Muscle layer of duodenum (tissue), 2 donors: Measurements from ENCODE around the gene SEMA4D.

Experiments used
- H3K27ac ChIP-seq: one replicate; pipeline ENCODE4 v1.7.0; 2013; ENCODE audit warnings: mild to moderate bottlenecking, low read length
- H3K27me3 ChIP-seq: one replicate; pipeline ENCODE4 v1.7.0; 2013; ENCODE audit warnings: low read depth, mild to moderate bottlenecking, control low read depth, low read length
- H3K36me3 ChIP-seq, 2 donors: one replicate each; pipeline ENCODE4 v1.7.0; 2013; ENCODE audit warnings: low read length in 2 of 2, control low read depth in 1 of 2, mild to moderate bottlenecking in 1 of 2; ENCODE audit not compliant: insufficient read depth in 2 of 2, control insufficient read depth in 1 of 2
- H3K4me1 ChIP-seq, 2 donors: one replicate each; pipeline ENCODE4 v1.7.0; 2013; ENCODE audit warnings: low read length in 2 of 2, mild to moderate bottlenecking in 2 of 2, control low read depth in 1 of 2, moderate library complexity in 1 of 2; ENCODE audit not compliant: insufficient read depth in 2 of 2, control insufficient read depth in 1 of 2
- H3K4me3 ChIP-seq, 2 donors: one replicate each; pipeline ENCODE4 v1.7.0; 2013; ENCODE audit warnings: low read length in 2 of 2, low read depth in 1 of 2, mild to moderate bottlenecking in 1 of 2
- H3K9me3 ChIP-seq, 2 donors: one replicate each; pipeline ENCODE4 v1.7.0; 2013; ENCODE audit warnings: low read length in 2 of 2, control low read depth in 1 of 2, mild to moderate bottlenecking in 1 of 2; ENCODE audit not compliant: control insufficient read depth in 1 of 2
- donor health status: healthy.

Gene SEMA4D

DNA sequence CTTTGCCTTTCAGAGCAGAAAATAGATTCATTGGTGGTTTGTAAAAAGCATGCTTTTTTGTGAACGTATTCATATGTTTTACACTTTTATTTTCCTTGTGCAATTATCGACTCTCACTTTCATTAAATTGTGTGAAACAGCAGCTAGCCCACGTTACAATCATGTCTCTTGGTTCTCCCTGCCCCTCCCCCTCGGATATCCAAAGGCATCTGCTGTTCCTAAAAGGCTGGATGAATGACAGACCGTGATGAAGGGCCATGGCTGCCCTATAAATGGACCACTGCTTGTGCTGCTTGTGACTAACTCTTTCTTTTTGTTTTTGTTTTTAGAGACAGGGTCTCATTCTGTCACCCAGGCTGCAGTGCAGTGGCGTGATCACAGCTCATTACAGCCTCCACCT is 17.0 kb upstream of the SEMA4D start:
- Histone ChIP-seq H3K27me3 (no peaks in the 10 kb centered on the region), H3K4me1 (peaks cover 3 to 9% of the 10 kb centered on the region in 2 donors), H3K36me3 (no peaks in the 10 kb centered on the region), H3K9me3 (no peaks in the 10 kb centered on the region), H3K27ac (no peak overlapping the region), H3K4me3 (no peak overlapping the region)

DNA sequence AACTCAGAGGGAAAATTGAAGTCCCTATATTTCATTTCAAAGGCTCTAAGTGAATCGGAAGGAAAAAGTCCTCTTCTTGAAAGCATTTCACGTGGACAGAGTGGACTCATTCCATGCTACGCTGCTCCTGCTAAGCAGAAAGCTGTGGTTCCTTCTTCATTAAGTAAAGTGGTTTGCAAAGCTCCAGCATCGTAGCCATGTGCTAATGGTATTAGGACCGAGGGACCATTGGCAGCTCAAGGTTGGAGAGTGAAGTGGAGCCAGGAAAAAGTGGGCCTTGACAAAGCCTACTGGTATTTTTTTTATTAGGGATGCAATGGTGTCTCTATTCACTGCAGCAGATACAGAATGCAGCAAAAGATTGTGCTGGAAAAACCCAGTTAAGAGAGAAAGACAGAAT is 16.4 kb upstream of the SEMA4D start:
- Histone ChIP-seq H3K27me3 (no peaks in the 10 kb centered on the region), H3K4me3 (no peak overlapping the region), H3K27ac (no peak overlapping the region), H3K36me3 (no peaks in the 10 kb centered on the region), H3K4me1 (peaks cover 3% of the 10 kb centered on the region in 2 donors), H3K9me3 (no peaks in the 10 kb centered on the region)

DNA sequence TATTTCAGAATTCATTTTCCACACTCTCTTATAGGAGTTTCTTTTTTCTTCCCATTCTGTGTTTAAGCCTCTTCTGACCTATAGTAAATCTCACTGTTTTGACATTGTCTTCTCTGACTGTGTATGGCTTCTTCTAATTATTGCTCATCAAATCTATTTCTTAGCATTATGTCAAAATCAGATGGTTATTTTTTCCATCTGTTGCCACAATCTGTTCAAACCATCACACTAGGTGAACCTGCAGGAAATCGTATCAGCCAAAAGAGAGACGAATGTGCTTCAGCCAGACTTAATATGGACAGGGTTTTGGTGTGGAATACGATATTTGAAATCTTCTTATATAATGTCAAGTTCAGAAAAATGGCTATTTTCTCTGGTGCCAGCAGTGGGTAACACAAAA is 15.9 kb upstream of the SEMA4D start:
- H3K4me3 ChIP-seq, result no peak overlapping the region

DNA sequence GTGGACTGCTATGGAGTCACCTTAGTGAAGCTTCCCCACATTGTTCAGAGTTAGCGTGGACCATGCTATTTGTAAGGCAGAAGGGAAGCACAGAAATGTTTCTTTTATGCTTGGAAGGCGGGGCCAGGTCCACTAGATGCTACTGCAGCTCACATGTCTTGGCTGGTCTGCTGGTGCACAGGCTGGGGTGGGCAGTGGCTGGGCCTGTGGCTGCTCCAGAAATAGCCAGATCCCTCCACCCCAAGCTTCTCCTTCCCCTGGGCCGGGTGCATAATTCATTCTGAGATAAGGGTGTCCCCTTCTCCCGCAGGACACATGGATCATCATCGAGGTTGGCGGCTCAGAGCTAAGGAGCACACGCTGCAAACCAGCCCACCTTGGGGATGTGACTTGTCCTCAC is 14.5 kb upstream of the SEMA4D start:
- Histone ChIP-seq H3K9me3 (no peaks in the 10 kb centered on the region), H3K27ac (no peak overlapping the region), H3K36me3 (no peaks in the 10 kb centered on the region), H3K27me3 (no peaks in the 10 kb centered on the region), H3K4me1 (no peaks in the 10 kb centered on the region), H3K4me3 (no peak overlapping the region)

More for the DNA sequence above, 15.9 kb upstream of the SEMA4D start:
- Histone ChIP-seq H3K27ac (no peak overlapping the region), H3K36me3 (no peaks in the 10 kb centered on the region), H3K27me3 (no peaks in the 10 kb centered on the region), H3K4me1 (peaks cover 0 to 3% of the 10 kb centered on the region in 2 donors), H3K9me3 (no peaks in the 10 kb centered on the region)

DNA sequence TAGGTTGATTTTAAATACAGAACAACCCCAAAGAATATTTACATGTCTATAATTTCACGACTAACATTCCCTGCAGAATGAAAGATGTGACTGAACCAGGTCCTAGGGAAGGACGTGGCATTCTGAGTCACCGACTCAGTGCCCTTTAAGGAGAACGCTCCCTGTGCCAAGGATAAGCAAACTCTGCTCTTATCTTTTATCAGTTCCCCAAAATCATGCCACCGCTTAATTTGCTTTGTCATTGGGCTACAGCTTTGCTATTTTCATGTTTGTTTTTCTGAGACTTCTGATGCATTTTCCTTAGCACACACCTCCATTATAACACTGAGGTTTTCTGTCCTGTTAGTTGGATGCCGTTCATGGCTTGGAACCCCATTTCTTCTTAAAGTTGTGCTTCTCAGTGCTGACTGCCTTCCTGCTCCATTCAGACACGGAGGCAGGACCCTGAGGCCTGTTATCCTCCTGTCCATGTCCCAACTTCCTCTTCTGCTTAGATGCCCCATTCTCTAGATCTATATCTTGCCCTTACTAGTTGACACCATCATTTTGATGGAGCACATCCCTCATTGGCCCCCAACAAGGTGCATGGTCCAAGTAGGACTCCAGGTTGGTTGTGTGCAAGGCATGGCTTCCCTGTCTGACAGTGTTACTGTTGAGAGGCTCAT is 11.2 kb upstream of the SEMA4D start:
- no peaks in the 10 kb centered on the region for H3K4me1 ChIP-seq
- no peak overlapping the region for H3K27ac ChIP-seq
- H3K4me3 ChIP-seq, result no peak overlapping the region
- H3K27me3 ChIP-seq, result no peaks in the 10 kb centered on the region
- no peaks in the 10 kb centered on the region for H3K36me3 ChIP-seq
- H3K9me3 ChIP-seq, result no peaks in the 10 kb centered on the region

DNA sequence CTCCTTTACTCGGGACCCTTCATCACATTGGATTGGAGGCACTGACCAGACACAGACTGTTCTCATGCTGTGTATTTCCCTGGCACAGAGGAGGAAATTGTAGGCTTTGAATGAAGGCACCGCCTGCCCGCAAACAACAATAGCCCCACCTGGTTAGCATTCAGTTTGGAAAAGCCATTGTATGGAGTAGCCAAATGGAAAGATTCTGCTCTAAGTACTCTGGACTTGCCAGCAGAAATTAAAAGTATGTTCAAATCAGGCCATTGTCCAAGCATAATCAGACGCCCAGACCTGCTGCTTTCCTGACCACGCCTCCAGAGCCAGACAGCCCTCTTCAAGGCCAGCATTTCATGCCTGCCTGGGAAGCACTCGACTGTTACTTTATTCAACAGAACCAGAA is 8.0 kb upstream of the SEMA4D start:
- H3K4me1 ChIP-seq, result no peaks in the 10 kb centered on the region
- H3K36me3 ChIP-seq, result no peaks in the 10 kb centered on the region
- H3K27me3 ChIP-seq, result no peaks in the 10 kb centered on the region
- H3K27ac ChIP-seq, result no peak overlapping the region
- no peaks in the 10 kb centered on the region for H3K9me3 ChIP-seq
- H3K4me3 ChIP-seq, result no peak overlapping the region

DNA sequence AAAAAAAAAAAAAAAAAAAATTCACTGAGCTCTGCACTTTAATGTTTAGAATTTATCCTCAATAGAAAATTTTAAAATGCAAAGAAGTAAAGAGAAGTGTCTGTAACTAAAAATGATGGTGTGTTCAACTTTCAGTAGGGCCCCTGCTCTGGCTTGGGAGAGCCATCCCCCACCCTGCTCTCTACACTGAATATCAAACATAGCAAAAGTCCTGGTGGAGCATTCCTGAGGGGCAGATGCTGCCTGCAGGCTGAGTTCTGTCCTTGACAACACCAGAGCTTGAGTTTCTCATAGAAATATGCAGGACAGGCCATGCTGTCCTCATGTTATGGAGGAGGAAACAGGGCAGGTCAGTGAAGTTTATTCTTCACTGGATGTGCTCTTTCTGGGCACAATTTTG is 7.1 kb upstream of the SEMA4D start:
- Histone ChIP-seq H3K4me1 (no peaks in the 10 kb centered on the region), H3K36me3 (no peaks in the 10 kb centered on the region), H3K4me3 (no peak overlapping the region), H3K27me3 (no peaks in the 10 kb centered on the region), H3K9me3 (no peaks in the 10 kb centered on the region), H3K27ac (no peak overlapping the region)

DNA sequence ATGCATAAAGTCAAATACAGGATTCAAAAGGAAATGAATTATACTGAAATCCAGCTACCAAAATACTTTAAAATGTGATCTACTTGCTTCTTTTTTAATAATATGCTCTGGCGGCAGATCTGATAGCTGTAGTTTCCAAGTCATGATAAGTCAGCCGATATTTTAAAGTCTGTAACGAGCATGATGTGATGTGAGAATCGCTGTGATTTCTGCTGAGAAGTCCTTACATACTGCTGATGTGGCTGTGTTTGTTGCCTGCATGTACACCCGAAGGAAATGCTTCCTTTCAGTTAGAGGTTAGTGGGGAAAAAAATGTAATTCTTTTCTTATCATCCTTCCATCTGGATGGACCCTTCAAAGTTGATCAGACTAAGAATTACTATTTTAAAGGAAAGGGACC is 4.8 kb upstream of the SEMA4D start:
- Histone ChIP-seq H3K27me3 (no peaks in the 10 kb centered on the region), H3K4me3 (no peak overlapping the region), H3K9me3 (no peaks in the 10 kb centered on the region), H3K27ac (no peak overlapping the region), H3K36me3 (no peaks in the 10 kb centered on the region), H3K4me1 (peaks cover 0 to 6% of the 10 kb centered on the region in 2 donors)

DNA sequence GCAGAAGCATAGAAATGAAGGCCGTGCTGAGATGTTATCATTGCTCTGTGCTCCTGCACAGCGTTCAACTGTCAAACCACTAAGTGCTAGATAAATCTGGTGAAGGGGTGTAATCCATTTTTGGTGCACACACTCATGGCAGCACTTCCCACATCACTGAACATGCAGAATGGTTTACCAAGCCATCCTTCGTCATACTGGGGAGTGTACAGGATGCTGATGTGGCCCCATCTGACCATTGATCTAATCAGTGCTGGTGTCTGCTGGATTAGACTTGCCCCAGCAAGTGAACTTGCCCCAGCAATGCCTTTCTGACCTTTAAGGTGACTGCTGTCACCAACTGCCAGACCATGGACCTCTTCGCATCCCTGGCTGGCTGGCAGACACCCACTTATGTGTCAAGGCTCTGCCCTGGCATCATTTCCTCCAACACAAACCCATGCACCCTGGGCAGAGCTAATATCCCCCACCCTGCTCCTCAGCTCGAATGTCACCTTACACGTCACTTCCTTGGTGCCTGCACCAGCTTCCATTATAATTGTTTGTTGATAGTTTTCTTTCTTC is 4.2 kb upstream of the SEMA4D start:
- H3K27me3 ChIP-seq, result no peaks in the 10 kb centered on the region
- peaks cover 0 to 7% of the 10 kb centered on the region in 2 donors for H3K4me1 ChIP-seq
- H3K27ac ChIP-seq, result no peak overlapping the region
- no peak overlapping the region for H3K4me3 ChIP-seq
- H3K36me3 ChIP-seq, result no peaks in the 10 kb centered on the region
- H3K9me3 ChIP-seq, result no peaks in the 10 kb centered on the region

DNA sequence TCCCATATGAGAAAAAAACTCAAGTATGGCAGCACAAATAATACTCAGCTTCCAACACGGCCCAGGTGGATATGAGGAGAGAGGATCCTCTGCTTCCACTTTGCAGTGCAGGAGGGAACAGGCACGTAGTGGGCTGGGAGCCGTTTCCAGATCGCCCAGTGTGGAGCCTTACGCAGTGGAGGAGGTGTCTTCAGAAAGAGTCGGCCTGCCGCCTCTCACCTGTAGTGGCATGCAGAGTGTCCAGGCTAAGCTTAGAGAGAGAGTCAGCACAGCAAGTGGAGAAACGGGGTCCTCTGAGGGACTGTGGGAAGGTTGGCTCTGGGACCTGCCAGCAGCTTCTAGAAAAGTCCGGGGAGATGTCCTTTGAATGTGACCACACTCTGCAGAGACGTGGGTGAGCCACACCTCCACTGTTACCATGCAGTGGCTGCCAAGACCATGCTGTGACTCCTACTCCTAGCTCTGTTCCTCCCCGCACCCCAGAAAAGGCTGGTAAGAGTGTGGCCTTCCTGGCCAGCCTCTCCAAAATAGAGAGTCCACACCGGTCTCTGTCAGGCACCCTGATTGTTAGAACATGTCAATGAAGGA is 3.5 kb upstream of the SEMA4D start:
- Histone ChIP-seq H3K4me1 (peaks cover 0 to 14% of the 10 kb centered on the region in 2 donors), H3K4me3 (no peak overlapping the region), H3K27ac (no peak overlapping the region), H3K9me3 (no peaks in the 10 kb centered on the region), H3K27me3 (no peaks in the 10 kb centered on the region), H3K36me3 (no peaks in the 10 kb centered on the region)

DNA sequence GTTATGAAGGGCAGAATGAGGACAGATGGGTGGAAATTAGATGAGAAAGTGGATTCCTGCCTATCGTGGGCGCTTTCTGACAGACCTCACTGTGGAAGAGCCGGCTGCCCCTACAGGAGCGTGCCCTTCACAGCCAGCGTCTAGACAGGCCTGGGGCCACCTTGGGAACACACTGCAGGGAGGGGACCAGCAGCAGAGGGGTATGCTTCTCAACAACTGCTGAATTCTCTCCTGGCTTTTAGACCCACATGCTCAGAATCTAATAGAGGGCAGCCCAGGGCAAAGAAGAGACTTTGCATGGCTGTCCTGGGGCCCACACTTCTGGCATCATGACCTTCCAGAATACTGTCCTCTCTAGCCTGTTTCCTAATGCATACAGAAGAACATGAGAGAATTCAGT is 2.1 kb upstream of the SEMA4D start:
- no peaks in the 10 kb centered on the region for H3K36me3 ChIP-seq
- H3K27me3 ChIP-seq, result no peaks in the 10 kb centered on the region
- peaks cover 0 to 15% of the 10 kb centered on the region in 2 donors for H3K4me1 ChIP-seq
- no peak overlapping the region for H3K4me3 ChIP-seq
- H3K9me3 ChIP-seq, result no peaks in the 10 kb centered on the region
- no peak overlapping the region for H3K27ac ChIP-seq
